ENCODE measurements around the gene ATG5. TPM values are rescaled to one million over a fixed set of nuclear protein-coding genes. Genes with fewer than 3 reads are reported as not detected.

Gene ATG5
- total and polyA plus RNA-seq, 9 of the 15 experiments (the other 6 are each of a cell fraction or from before 2014, with no cell fraction given) = 29.0 to 80.0 (median 53.2) TPM

DNA sequence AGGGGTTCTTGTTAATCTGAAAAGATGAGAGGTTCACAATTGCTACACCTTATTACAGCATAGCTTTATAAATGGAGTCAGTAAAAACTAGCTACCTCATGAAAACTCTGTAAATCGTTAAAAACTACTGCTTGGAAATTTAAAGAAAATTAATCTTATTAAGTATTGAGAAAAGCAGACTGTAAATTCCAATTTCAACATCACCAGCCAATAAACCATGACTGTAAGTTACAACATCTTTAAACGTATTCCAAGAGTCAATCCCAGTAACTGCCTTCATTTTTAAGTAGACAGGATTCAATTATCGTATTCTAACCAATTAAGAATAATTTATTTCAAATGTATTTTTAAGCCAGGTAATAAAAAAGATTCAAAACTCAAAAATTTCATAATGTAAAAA is 70.3 kb downstream of the ATG5 start:
- H3K4me3 ChIP-seq = no peak overlapping the region
- H3K27me3 ChIP-seq (ENCODE audit: control insufficient read depth in 2 of 2, insufficient read depth in 2 of 2, low read length in 2 of 2) = no peaks in the 10 kb centered on the region
- no peak overlapping the region for H2AFZ ChIP-seq (ENCODE audit: low read depth, low read length)
- no peak overlapping the region for H3K4me2 ChIP-seq (ENCODE audit: insufficient read depth, low read length)
- CTCF ChIA-PET (ENCODE audit: low intra/inter-chr PET ratio) = no interaction called here
- TF ChIP-seq PTBP1 (IDR thresholded peaks at IDR 0.05; ENCODE audit: low read depth, low read length) (no peak), ETV5 (CRISPR knock-in tag; IDR thresholded peaks at IDR 0.05; ENCODE audit: low read depth) (no peak), ZNF79 (CRISPR knock-in tag; IDR thresholded peaks at IDR 0.05; ENCODE audit: low read depth) (no peak), NUFIP1 (IDR thresholded peaks at IDR 0.05; ENCODE audit: partially characterized antibody) (no peak), ZFP36 (IDR thresholded peaks at IDR 0.05; ENCODE audit: low read depth, low read length, partially characterized antibody) (no peak), HDAC2 (IDR thresholded peaks at IDR 0.05) (no peak), NFXL1 (CRISPR knock-in tag; IDR thresholded peaks at IDR 0.05) (no peak), HDAC8 (tag; IDR thresholded peaks at IDR 0.05) (no peak), KLF6 (CRISPR knock-in tag; IDR thresholded peaks at IDR 0.05; ENCODE audit: borderline replicate concordance) (no peak), FOXP1 (CRISPR knock-in tag; IDR thresholded peaks at IDR 0.05) (no peak)
- TF ChIP-seq, protein P1, sequence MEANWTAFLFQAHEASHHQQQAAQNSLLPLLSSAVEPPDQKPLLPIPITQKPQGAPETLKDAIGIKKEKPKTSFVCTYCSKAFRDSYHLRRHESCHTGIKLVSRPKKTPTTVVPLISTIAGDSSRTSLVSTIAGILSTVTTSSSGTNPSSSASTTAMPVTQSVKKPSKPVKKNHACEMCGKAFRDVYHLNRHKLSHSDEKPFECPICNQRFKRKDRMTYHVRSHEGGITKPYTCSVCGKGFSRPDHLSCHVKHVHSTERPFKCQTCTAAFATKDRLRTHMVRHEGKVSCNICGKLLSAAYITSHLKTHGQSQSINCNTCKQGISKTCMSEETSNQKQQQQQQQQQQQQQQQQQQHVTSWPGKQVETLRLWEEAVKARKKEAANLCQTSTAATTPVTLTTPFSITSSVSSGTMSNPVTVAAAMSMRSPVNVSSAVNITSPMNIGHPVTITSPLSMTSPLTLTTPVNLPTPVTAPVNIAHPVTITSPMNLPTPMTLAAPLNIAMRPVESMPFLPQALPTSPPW (CRISPR knock-in tag; IDR thresholded peaks at IDR 0.05) = no peak
- TF ChIP-seq, protein P2, sequence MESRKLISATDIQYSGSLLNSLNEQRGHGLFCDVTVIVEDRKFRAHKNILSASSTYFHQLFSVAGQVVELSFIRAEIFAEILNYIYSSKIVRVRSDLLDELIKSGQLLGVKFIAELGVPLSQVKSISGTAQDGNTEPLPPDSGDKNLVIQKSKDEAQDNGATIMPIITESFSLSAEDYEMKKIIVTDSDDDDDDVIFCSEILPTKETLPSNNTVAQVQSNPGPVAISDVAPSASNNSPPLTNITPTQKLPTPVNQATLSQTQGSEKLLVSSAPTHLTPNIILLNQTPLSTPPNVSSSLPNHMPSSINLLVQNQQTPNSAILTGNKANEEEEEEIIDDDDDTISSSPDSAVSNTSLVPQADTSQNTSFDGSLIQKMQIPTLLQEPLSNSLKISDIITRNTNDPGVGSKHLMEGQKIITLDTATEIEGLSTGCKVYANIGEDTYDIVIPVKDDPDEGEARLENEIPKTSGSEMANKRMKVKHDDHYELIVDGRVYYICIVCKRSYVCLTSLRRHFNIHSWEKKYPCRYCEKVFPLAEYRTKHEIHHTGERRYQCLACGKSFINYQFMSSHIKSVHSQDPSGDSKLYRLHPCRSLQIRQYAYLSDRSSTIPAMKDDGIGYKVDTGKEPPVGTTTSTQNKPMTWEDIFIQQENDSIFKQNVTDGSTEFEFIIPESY (CRISPR knock-in tag; IDR thresholded peaks at IDR 0.05) = no peak
- H3K36me3 ChIP-seq (ENCODE audit: control insufficient read depth, insufficient read depth, low read length) = peaks cover 6% of the 10 kb centered on the region; the same call in 2 of the 3 replicates
- H3K9ac ChIP-seq (ENCODE audit: insufficient read depth in 1 of 2, low read depth in 2 of 2, low read length in 2 of 2) = no peak overlapping the region
- WGBS (ENCODE audit: insufficient coverage, low coverage, missing lambda C conversion rate) = 87% methylated on average over 3 of the region's 3 CpGs
- peaks cover 59% of the 10 kb centered on the region for H3K79me2 ChIP-seq (ENCODE audit: control insufficient read depth, insufficient read depth, low read length)
- BruUV-seq (replicated peaks) = no TSS peak
- no peaks in the 10 kb centered on the region for H3K9me1 ChIP-seq (ENCODE audit: control insufficient read depth, insufficient read depth, low read length)
- no peaks in the 10 kb centered on the region; the same call in 1 of the 2 replicates for H4K20me1 ChIP-seq (replicated peaks; ENCODE audit: control insufficient read depth, insufficient read depth, low read length)
- H3K4me1 ChIP-seq (replicated peaks in 1 of 2; ENCODE audit: control insufficient read depth in 2 of 2, insufficient read depth in 2 of 2, low read length in 2 of 2) = peaks cover 0 to 6% of the 10 kb centered on the region in 2 experiments; a peak in 1 of 5 replicates
- no peak for DNase-seq (ENCODE audit: extremely low read depth in 1 of 4, low spot score in 3 of 4)
- H3K9me3 ChIP-seq (replicated peaks; ENCODE audit: control insufficient read depth, insufficient read depth, low read depth, low read length) = no peaks in the 10 kb centered on the region
- no peak overlapping the region for H3K27ac ChIP-seq (ENCODE audit: extremely low read depth, low read depth, low read length)
- in situ Hi-C loops (cut with MboI) (no loop called here), intact Hi-C loops (cut with micrococcal nuclease) (no loop called here)
- POLR2A ChIA-PET = interaction anchor here (1.0 kb wide), 1 partner anchor 102 kb away, joined by 3 read pairs; no protein-coding TSS in a partner anchor
- FAIRE-seq = no peak
- no peak for ATAC-seq

All from K562 (cell line).